ENCODE measurements around the gene ESX1.
A peak's percentile ranks its signal among the peaks of the same experiment; 100 is the strongest.

Gene ESX1

GRCh38 chrX:104254442-104255115, at the start of gene ESX1:
Gene ESX1 (minus strand): TSS chrX:104254933. CDS start chrX:104254849, 84 bp downstream.
- Histone ChIP-seq H3K27me3 (ENCODE audit: control insufficient read depth, insufficient read depth, low read length) (peaks cover 98% of the 10 kb centered on the region), H3K9me3 (ENCODE audit: control insufficient read depth, insufficient read depth, low read depth, low read length) (no peaks in the 10 kb centered on the region), H3K4me1 (ENCODE audit: control insufficient read depth, insufficient read depth, low read length) (peaks cover 10% of the 10 kb centered on the region; the same call in 1 of the 2 replicates), H3K9ac (ENCODE audit: low read length) (no peak within 1 kb of the TSS), H3K36me3 (ENCODE audit: control insufficient read depth, insufficient read depth, low read length) (no peaks in the 10 kb centered on the region), H3K27ac (ENCODE audit: low read depth, low read length) (no peak within 1 kb of the TSS), H3K4me3 (ENCODE audit: low read depth, low read length) (peak within 1 kb of the TSS; percentile 48)

- Histone ChIP-seq H3K36me3 (ENCODE audit: control insufficient read depth, insufficient read depth, low read length) (no peaks in the 10 kb centered on the region), H3K27me3 (ENCODE audit: control insufficient read depth, insufficient read depth, low read length) (peaks cover 6% of the 10 kb centered on the region; the same call in 1 of the 2 replicates), H3K4me3 (ENCODE audit: low read depth, low read length) (no peak overlapping the region), H3K9ac (ENCODE audit: low read length) (no peak overlapping the region), H3K9me3 (ENCODE audit: control insufficient read depth, insufficient read depth, low read depth, low read length) (no peaks in the 10 kb centered on the region), H3K4me1 (ENCODE audit: control insufficient read depth, insufficient read depth, low read length) (peaks cover 26% of the 10 kb centered on the region), H3K27ac (ENCODE audit: low read depth, low read length) (no peak overlapping the region)
Measured at GRCh38 chrX:104295636-104296035, 40.9 kb upstream of the ESX1 start.

GRCh38 chrX:104288961-104289360, 34.2 kb upstream of the ESX1 start:
- H3K9ac ChIP-seq (ENCODE audit: low read length): peak overlapping the region; percentile 64
- H3K4me3 ChIP-seq (ENCODE audit: low read depth, low read length): peak overlapping the region; percentile 48
- H3K36me3 ChIP-seq (ENCODE audit: control insufficient read depth, insufficient read depth, low read length): no peaks in the 10 kb centered on the region
- no peaks in the 10 kb centered on the region; the same call in 1 of the 2 replicates for H3K27me3 ChIP-seq (ENCODE audit: control insufficient read depth, insufficient read depth, low read length)
- H3K4me1 ChIP-seq (ENCODE audit: control insufficient read depth, insufficient read depth, low read length): peaks cover 57% of the 10 kb centered on the region
- H3K27ac ChIP-seq (ENCODE audit: low read depth, low read length): peak overlapping the region; percentile 96
- no peaks in the 10 kb centered on the region for H3K9me3 ChIP-seq (ENCODE audit: control insufficient read depth, insufficient read depth, low read depth, low read length)

- H3K9me3 ChIP-seq (ENCODE audit: control insufficient read depth, insufficient read depth, low read depth, low read length): no peaks in the 10 kb centered on the region
Measured at GRCh38 chrX:104288269-104288668, 33.5 kb upstream of the ESX1 start.

GRCh38 chrX:104285201-104285600, 30.5 kb upstream of the ESX1 start:
- H3K4me1 ChIP-seq (ENCODE audit: control insufficient read depth, insufficient read depth, low read length): peaks cover 35% of the 10 kb centered on the region
- H3K27me3 ChIP-seq (ENCODE audit: control insufficient read depth, insufficient read depth, low read length): peaks cover 4% of the 10 kb centered on the region; the same call in 1 of the 2 replicates
- no peak overlapping the region for H3K27ac ChIP-seq (ENCODE audit: low read depth, low read length)
- H3K9me3 ChIP-seq (ENCODE audit: control insufficient read depth, insufficient read depth, low read depth, low read length): no peaks in the 10 kb centered on the region
- H3K36me3 ChIP-seq (ENCODE audit: control insufficient read depth, insufficient read depth, low read length): no peaks in the 10 kb centered on the region
- H3K4me3 ChIP-seq (ENCODE audit: low read depth, low read length): no peak overlapping the region
- no peak overlapping the region for H3K9ac ChIP-seq (ENCODE audit: low read length)

More at GRCh38 chrX:104288269-104288668, 33.5 kb upstream of the ESX1 start:
- H3K27me3 ChIP-seq (ENCODE audit: control insufficient read depth, insufficient read depth, low read length): no peaks in the 10 kb centered on the region; the same call in 1 of the 2 replicates
- peaks cover 50% of the 10 kb centered on the region for H3K4me1 ChIP-seq (ENCODE audit: control insufficient read depth, insufficient read depth, low read length)
- peak overlapping the region; percentile 48 for H3K4me3 ChIP-seq (ENCODE audit: low read depth, low read length)
- H3K27ac ChIP-seq (ENCODE audit: low read depth, low read length): peak overlapping the region; percentile 96
- peak overlapping the region; percentile 64 for H3K9ac ChIP-seq (ENCODE audit: low read length)
- H3K36me3 ChIP-seq (ENCODE audit: control insufficient read depth, insufficient read depth, low read length): no peaks in the 10 kb centered on the region

GRCh38 chrX:104284507-104284906, 29.8 kb upstream of the ESX1 start:
- H3K36me3 ChIP-seq (ENCODE audit: control insufficient read depth, insufficient read depth, low read length): no peaks in the 10 kb centered on the region
- H3K9me3 ChIP-seq (ENCODE audit: control insufficient read depth, insufficient read depth, low read depth, low read length): no peaks in the 10 kb centered on the region
- no peak overlapping the region for H3K9ac ChIP-seq (ENCODE audit: low read length)
- peaks cover 28% of the 10 kb centered on the region for H3K4me1 ChIP-seq (ENCODE audit: control insufficient read depth, insufficient read depth, low read length)
- no peak overlapping the region for H3K4me3 ChIP-seq (ENCODE audit: low read depth, low read length)
- H3K27me3 ChIP-seq (ENCODE audit: control insufficient read depth, insufficient read depth, low read length): peaks cover 4% of the 10 kb centered on the region; the same call in 1 of the 2 replicates
- H3K27ac ChIP-seq (ENCODE audit: low read depth, low read length): no peak overlapping the region

GRCh38 chrX:104282166-104282725, 27.5 kb upstream of the ESX1 start:
- Histone ChIP-seq H3K9me3 (ENCODE audit: control insufficient read depth, insufficient read depth, low read depth, low read length) (no peaks in the 10 kb centered on the region), H3K36me3 (ENCODE audit: control insufficient read depth, insufficient read depth, low read length) (no peaks in the 10 kb centered on the region), H3K4me3 (ENCODE audit: low read depth, low read length) (no peak overlapping the region), H3K27me3 (ENCODE audit: control insufficient read depth, insufficient read depth, low read length) (peaks cover 11% of the 10 kb centered on the region; the same call in 1 of the 2 replicates), H3K9ac (ENCODE audit: low read length) (no peak overlapping the region), H3K4me1 (ENCODE audit: control insufficient read depth, insufficient read depth, low read length) (peaks cover 11% of the 10 kb centered on the region), H3K27ac (ENCODE audit: low read depth, low read length) (no peak overlapping the region)

GRCh38 chrX:104281564-104281963, 26.8 kb upstream of the ESX1 start:
- no peak overlapping the region for H3K4me3 ChIP-seq (ENCODE audit: low read depth, low read length)
- peaks cover 11% of the 10 kb centered on the region; the same call in 1 of the 2 replicates for H3K27me3 ChIP-seq (ENCODE audit: control insufficient read depth, insufficient read depth, low read length)
- no peak overlapping the region for H3K9ac ChIP-seq (ENCODE audit: low read length)
- no peaks in the 10 kb centered on the region for H3K36me3 ChIP-seq (ENCODE audit: control insufficient read depth, insufficient read depth, low read length)
- no peak overlapping the region for H3K27ac ChIP-seq (ENCODE audit: low read depth, low read length)
- H3K9me3 ChIP-seq (ENCODE audit: control insufficient read depth, insufficient read depth, low read depth, low read length): no peaks in the 10 kb centered on the region
- H3K4me1 ChIP-seq (ENCODE audit: control insufficient read depth, insufficient read depth, low read length): peaks cover 9% of the 10 kb centered on the region

GRCh38 chrX:104280609-104281008, 25.9 kb upstream of the ESX1 start:
- Histone ChIP-seq H3K9ac (ENCODE audit: low read length) (no peak overlapping the region), H3K9me3 (ENCODE audit: control insufficient read depth, insufficient read depth, low read depth, low read length) (no peaks in the 10 kb centered on the region), H3K27me3 (ENCODE audit: control insufficient read depth, insufficient read depth, low read length) (peaks cover 11% of the 10 kb centered on the region; the same call in 1 of the 2 replicates), H3K4me1 (ENCODE audit: control insufficient read depth, insufficient read depth, low read length) (peaks cover 9% of the 10 kb centered on the region), H3K36me3 (ENCODE audit: control insufficient read depth, insufficient read depth, low read length) (no peaks in the 10 kb centered on the region), H3K27ac (ENCODE audit: low read depth, low read length) (no peak overlapping the region), H3K4me3 (ENCODE audit: low read depth, low read length) (no peak overlapping the region)

- no peaks in the 10 kb centered on the region for H3K9me3 ChIP-seq (ENCODE audit: control insufficient read depth, insufficient read depth, low read depth, low read length)
- H3K9ac ChIP-seq (ENCODE audit: low read length): no peak overlapping the region
- H3K27me3 ChIP-seq (ENCODE audit: control insufficient read depth, insufficient read depth, low read length): peaks cover 54% of the 10 kb centered on the region
- no peaks in the 10 kb centered on the region; the same call in 1 of the 2 replicates for H3K4me1 ChIP-seq (ENCODE audit: control insufficient read depth, insufficient read depth, low read length)
- H3K4me3 ChIP-seq (ENCODE audit: low read depth, low read length): no peak overlapping the region
- H3K36me3 ChIP-seq (ENCODE audit: control insufficient read depth, insufficient read depth, low read length): no peaks in the 10 kb centered on the region
- H3K27ac ChIP-seq (ENCODE audit: low read depth, low read length): no peak overlapping the region
Measured at GRCh38 chrX:104270916-104271512, 16.3 kb upstream of the ESX1 start.

GRCh38 chrX:104270212-104270611, 15.5 kb upstream of the ESX1 start:
- H3K4me3 ChIP-seq (ENCODE audit: low read depth, low read length): no peak overlapping the region

More at GRCh38 chrX:104270212-104270611, 15.5 kb upstream of the ESX1 start:
- H3K27ac ChIP-seq (ENCODE audit: low read depth, low read length): no peak overlapping the region
- no peaks in the 10 kb centered on the region for H3K36me3 ChIP-seq (ENCODE audit: control insufficient read depth, insufficient read depth, low read length)
- no peaks in the 10 kb centered on the region; the same call in 1 of the 2 replicates for H3K4me1 ChIP-seq (ENCODE audit: control insufficient read depth, insufficient read depth, low read length)
- H3K9me3 ChIP-seq (ENCODE audit: control insufficient read depth, insufficient read depth, low read depth, low read length): no peaks in the 10 kb centered on the region
- H3K9ac ChIP-seq (ENCODE audit: low read length): no peak overlapping the region
- H3K27me3 ChIP-seq (ENCODE audit: control insufficient read depth, insufficient read depth, low read length): peaks cover 60% of the 10 kb centered on the region
